ENCODE data around the gene VCL. TPM values are rescaled to one million over a fixed set of nuclear protein-coding genes. Genes with fewer than 3 reads are reported as not detected.
"Not testable (repeated sequence)": the region's sequence is repeated elsewhere in the genome, so short reads cannot be mapped to it uniquely, and the experiment has no call there.

VCL gene
- total RNA-seq, 1 experiment from 2014 or later: 106 TPM

DNA sequence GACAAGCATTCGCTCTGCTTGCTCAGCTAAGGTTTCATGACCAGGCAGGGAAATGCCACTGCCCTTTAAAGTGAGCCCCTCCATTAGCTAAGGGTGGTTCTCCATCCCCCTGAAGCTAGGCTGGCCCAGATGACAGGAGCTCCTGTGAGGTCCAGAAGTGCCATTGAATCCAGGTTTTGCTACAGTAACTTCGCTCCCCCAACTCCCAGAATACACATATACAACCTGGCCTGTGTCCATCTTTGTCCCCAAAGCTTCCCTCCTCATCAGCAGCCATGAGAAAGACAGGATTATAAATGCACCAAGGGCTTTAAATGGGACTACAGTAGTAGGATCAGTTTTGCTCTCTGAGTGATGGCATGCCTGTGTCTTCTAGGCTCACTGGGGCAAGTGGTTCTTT is 35.5 kb upstream of the VCL start:
- BruUV-seq (replicated peaks): no TSS peak
- Histone ChIP-seq H3K9me3 (ENCODE audit: control insufficient read depth in 1 of 2, insufficient read depth in 1 of 2, low read depth in 1 of 2, low read length in 2 of 2) (no peaks in the 10 kb centered on the region), H3K9me2 (ENCODE audit: insufficient read depth) (no peaks in the 10 kb centered on the region), H3K79me2 (ENCODE audit: insufficient read depth, low read length) (no peaks in the 10 kb centered on the region), H3K4me1 (ENCODE audit: control insufficient read depth in 1 of 2, insufficient read depth in 2 of 2, low read length in 2 of 2) (peaks cover 30 to 62% of the 10 kb centered on the region in 2 experiments), H4K20me1 (ENCODE audit: insufficient read depth) (no peaks in the 10 kb centered on the region), H3K27ac (ENCODE audit: low read depth, low read length) (no peak overlapping the region), H2AFZ (ENCODE audit: low read depth, low read length, poor library complexity, severe bottlenecking) (no peak overlapping the region), H3K9ac (ENCODE audit: low read length) (no peak overlapping the region), H3K27me3 (ENCODE audit: insufficient read depth, low read length) (no peaks in the 10 kb centered on the region), H3K4me2 (ENCODE audit: low read length) (no peak overlapping the region), H3K36me3 (ENCODE audit: control insufficient read depth in 1 of 2, insufficient read depth in 2 of 2, low read length in 2 of 2) (no peaks in the 10 kb centered on the region), H3K4me3 (replicated peaks in 1 of 2; ENCODE audit: low read depth in 1 of 2, low read length in 2 of 2) (no peak overlapping the region)
- ChIA-PET RAD21 (ENCODE audit: low non-redundant PET in 1 of 2, low total read pairs in 2 of 2, uncharacterized antibody in 2 of 2, unreplicated experiment in 2 of 2) (no interaction called here), CTCF (interaction anchor here (1.5 kb wide), 1 partner anchor 76 kb away, joined by 3 read pairs; no protein-coding TSS in a partner anchor), POLR2A (interaction anchor here (1.2 kb wide), 1 partner anchor 22 kb away, joined by 3 read pairs; no protein-coding TSS in a partner anchor)
- no peak for TF ChIP-seq CEBPB (IDR thresholded peaks at IDR 0.05; ENCODE audit: low read depth)
- TF ChIP-seq ZFX (IDR thresholded peaks at IDR 0.05): no peak
- TF ChIP-seq ZNF274 (IDR thresholded peaks at IDR 0.05; ENCODE audit: low read depth, low read length): no peak
- TF ChIP-seq EZH2 (IDR thresholded peaks at IDR 0.05): no peak
- TF ChIP-seq, protein P1, sequence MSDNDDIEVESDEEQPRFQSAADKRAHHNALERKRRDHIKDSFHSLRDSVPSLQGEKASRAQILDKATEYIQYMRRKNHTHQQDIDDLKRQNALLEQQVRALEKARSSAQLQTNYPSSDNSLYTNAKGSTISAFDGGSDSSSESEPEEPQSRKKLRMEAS (IDR thresholded peaks at IDR 0.05): no peak
- TF ChIP-seq, protein P2, sequence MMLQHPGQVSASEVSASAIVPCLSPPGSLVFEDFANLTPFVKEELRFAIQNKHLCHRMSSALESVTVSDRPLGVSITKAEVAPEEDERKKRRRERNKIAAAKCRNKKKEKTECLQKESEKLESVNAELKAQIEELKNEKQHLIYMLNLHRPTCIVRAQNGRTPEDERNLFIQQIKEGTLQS (IDR thresholded peaks at IDR 0.05): no peak
- TF ChIP-seq POLR2A (IDR thresholded peaks at IDR 0.05; ENCODE audit: borderline replicate concordance, extremely low read depth, insufficient read depth, insufficient read length): no peak
- TF ChIP-seq SP1 (IDR thresholded peaks at IDR 0.05; ENCODE audit: low read depth): no peak
- TF ChIP-seq TCF7L2 (IDR thresholded peaks at IDR 0.05; ENCODE audit: borderline replicate concordance, extremely low read depth, insufficient read depth, insufficient read length): no peak
- TF ChIP-seq, protein P3, sequence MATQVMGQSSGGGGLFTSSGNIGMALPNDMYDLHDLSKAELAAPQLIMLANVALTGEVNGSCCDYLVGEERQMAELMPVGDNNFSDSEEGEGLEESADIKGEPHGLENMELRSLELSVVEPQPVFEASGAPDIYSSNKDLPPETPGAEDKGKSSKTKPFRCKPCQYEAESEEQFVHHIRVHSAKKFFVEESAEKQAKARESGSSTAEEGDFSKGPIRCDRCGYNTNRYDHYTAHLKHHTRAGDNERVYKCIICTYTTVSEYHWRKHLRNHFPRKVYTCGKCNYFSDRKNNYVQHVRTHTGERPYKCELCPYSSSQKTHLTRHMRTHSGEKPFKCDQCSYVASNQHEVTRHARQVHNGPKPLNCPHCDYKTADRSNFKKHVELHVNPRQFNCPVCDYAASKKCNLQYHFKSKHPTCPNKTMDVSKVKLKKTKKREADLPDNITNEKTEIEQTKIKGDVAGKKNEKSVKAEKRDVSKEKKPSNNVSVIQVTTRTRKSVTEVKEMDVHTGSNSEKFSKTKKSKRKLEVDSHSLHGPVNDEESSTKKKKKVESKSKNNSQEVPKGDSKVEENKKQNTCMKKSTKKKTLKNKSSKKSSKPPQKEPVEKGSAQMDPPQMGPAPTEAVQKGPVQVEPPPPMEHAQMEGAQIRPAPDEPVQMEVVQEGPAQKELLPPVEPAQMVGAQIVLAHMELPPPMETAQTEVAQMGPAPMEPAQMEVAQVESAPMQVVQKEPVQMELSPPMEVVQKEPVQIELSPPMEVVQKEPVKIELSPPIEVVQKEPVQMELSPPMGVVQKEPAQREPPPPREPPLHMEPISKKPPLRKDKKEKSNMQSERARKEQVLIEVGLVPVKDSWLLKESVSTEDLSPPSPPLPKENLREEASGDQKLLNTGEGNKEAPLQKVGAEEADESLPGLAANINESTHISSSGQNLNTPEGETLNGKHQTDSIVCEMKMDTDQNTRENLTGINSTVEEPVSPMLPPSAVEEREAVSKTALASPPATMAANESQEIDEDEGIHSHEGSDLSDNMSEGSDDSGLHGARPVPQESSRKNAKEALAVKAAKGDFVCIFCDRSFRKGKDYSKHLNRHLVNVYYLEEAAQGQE (IDR thresholded peaks at IDR 0.05; ENCODE audit: low read depth): no peak
- TF ChIP-seq EGR1 (IDR thresholded peaks at IDR 0.05; ENCODE audit: low read depth): no peak
- intact Hi-C loops (cut with micrococcal nuclease): loop anchor here (5.0 kb wide), 1 partner anchor 120 kb away; no protein-coding TSS in a partner anchor
- ATAC-seq (no peak), DNase-seq (ENCODE audit: low read depth, low spot score) (no peak)

DNA sequence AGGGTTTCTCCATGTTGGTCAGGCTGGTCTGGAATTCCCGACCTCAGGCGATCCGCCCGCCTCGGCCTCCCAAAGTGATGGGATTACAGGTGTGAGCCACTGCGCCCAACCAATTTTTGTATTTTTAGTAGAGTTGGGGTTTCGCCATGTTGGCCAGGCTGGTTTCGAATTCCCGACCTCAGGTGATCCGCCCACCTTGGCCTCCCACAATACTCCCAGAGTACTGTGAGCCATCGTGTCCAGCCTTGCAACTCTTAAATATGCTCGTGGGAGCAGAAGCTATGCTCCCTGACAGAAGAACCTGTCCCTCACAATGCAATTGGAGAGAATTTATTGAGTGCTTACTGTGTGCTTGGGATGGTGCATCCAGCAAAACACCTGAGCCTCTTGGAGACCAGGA is 34.4 kb upstream of the VCL start:
- CTCF ChIA-PET: interaction anchor here (1.5 kb wide), 1 partner anchor 77 kb away, joined by 3 read pairs; no protein-coding TSS in a partner anchor
- ATAC-seq; H3K4me3 ChIP-seq (replicated peaks in 1 of 2; ENCODE audit: low read depth in 1 of 2, low read length in 2 of 2); H3K36me3 ChIP-seq (ENCODE audit: control insufficient read depth in 1 of 2, insufficient read depth in 2 of 2, low read length in 2 of 2); DNase-seq (ENCODE audit: low read depth, low spot score); H3K79me2 ChIP-seq (ENCODE audit: insufficient read depth, low read length); RAD21 ChIA-PET (ENCODE audit: low non-redundant PET in 1 of 2, low total read pairs in 2 of 2, uncharacterized antibody in 2 of 2, unreplicated experiment in 2 of 2); H3K9me2 ChIP-seq (ENCODE audit: insufficient read depth); H2AFZ ChIP-seq (ENCODE audit: low read depth, low read length, poor library complexity, severe bottlenecking); BruUV-seq (replicated peaks); H4K20me1 ChIP-seq (ENCODE audit: insufficient read depth); H3K9ac ChIP-seq (ENCODE audit: low read length); H3K9me3 ChIP-seq (ENCODE audit: control insufficient read depth in 1 of 2, insufficient read depth in 1 of 2, low read depth in 1 of 2, low read length in 2 of 2); H3K27me3 ChIP-seq (ENCODE audit: insufficient read depth, low read length): not testable (repeated sequence)
- intact Hi-C loops (cut with micrococcal nuclease): loop anchor here (5.0 kb wide), 1 partner anchor 119 kb away; no protein-coding TSS in a partner anchor
- Histone ChIP-seq H3K4me2 (ENCODE audit: low read length) (0 out of 2 replicates have a peak overlapping the region, but pooled peaks have one; percentile 31), H3K4me1 (ENCODE audit: control insufficient read depth in 1 of 2, insufficient read depth in 2 of 2, low read length in 2 of 2) (peaks cover 42 to 69% of the 10 kb centered on the region in 2 experiments), H3K27ac (ENCODE audit: low read depth, low read length) (peak overlapping the region; percentile 100; the same call in 1 of the 2 replicates)
- POLR2A ChIA-PET: interaction anchor here (1.2 to 5.8 kb wide), 2 partner anchors 10 to 75 kb away, joined by 3 to 36 read pairs; no protein-coding TSS in a partner anchor

Measured in HCT116 (cell line).